Activated CD4-positive, CD25-positive, alpha-beta regulatory T cell (primary cell): ENCODE measurements around the gene ZNF446.

Source experiments
- DNase-seq, 4 experiments: peaks; one replicate each; lab custom pipeline; 2025; lab: John Stamatoyannopoulos, UW

Gene ZNF446

DNA sequence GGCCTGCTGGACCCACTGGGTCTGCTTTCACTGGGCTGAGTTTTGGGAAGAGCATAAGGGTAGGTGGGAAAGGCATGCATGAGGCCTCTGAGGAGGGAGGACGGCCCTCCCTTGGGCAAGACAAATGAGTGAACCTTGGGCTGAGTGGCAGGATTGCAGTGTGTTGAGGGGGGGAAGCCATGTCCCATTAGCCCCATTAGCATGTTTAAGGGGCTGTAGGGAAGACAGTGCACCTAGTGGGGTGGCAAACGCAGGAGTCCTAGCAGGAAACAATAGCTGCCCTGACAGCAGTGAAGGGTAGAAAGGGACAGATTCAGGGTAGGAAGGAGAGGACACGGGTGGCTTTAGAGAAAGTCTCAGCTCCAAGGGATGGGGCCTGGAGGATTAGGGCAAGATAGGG lies 46.6 kb downstream of the ZNF446 start:
- no peak for DNase-seq

DNA sequence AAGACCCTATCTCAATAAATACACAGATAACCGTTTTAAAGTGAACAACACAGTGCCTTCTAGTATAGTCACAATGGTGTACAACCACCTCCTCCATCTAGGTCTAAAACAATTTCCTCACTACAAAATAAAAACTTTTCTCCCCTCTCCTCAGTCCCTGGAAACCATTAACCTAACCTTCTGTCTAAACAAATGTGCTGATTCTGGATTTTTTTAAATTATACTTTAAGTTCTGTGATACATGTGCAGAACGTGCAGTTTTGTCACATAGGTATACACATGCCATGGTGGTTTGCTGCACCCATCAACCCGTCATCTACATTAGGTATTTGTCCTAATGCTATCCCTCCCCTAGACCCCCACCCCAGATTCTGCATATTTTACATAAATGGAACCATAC lies 53.3 kb downstream of the ZNF446 start:
- no peak for DNase-seq
